Islet of Langerhans (tissue), 1 donor: ENCODE data around the gene ZNF362.

Experiments used
- FAIRE-seq: peaks from one replicate; lab custom pipeline; 2011; peaks lifted over from hg19 to GRCh38; lab: Jason Lieb, UNC

ZNF362 gene

GRCh38 chr1:33268927-33269610 is 12.8 kb downstream of the ZNF362 start:
- FAIRE-seq = no peak

GRCh38 chr1:33269621-33270020 is 13.3 kb downstream of the ZNF362 start:
- FAIRE-seq = no peak

- no peak for FAIRE-seq
Measured at GRCh38 chr1:33270379-33270778, 14.1 kb downstream of the ZNF362 start.

- FAIRE-seq = no peak
Measured at GRCh38 chr1:33270808-33271465, 14.6 kb downstream of the ZNF362 start.

- FAIRE-seq = no peak
Measured at GRCh38 chr1:33271666-33272505, 15.6 kb downstream of the ZNF362 start.

- FAIRE-seq = no peak
Measured at GRCh38 chr1:33272509-33272908, 16.2 kb downstream of the ZNF362 start.

GRCh38 chr1:33272930-33273329 is 16.6 kb downstream of the ZNF362 start:
- FAIRE-seq = no peak

- FAIRE-seq = no peak
Measured at GRCh38 chr1:33273406-33273805, 17.1 kb downstream of the ZNF362 start.

- no peak for FAIRE-seq
Measured at GRCh38 chr1:33273961-33274371, 17.7 kb downstream of the ZNF362 start.

- FAIRE-seq = no peak
Measured at GRCh38 chr1:33274446-33274845, 18.2 kb downstream of the ZNF362 start.

- no peak for FAIRE-seq
Measured at GRCh38 chr1:33275195-33275594, 18.9 kb downstream of the ZNF362 start.

- FAIRE-seq = no peak
Measured at GRCh38 chr1:33275706-33276572, 19.6 kb downstream of the ZNF362 start.

GRCh38 chr1:33276573-33277298 is 20.4 kb downstream of the ZNF362 start:
- no peak for FAIRE-seq

GRCh38 chr1:33277488-33278084 is 21.3 kb downstream of the ZNF362 start:
- no peak for FAIRE-seq

- no peak for FAIRE-seq
Measured at GRCh38 chr1:33280091-33280661, 23.9 kb downstream of the ZNF362 start.

- FAIRE-seq = no peak
Measured at GRCh38 chr1:33281554-33282303, 25.4 kb downstream of the ZNF362 start.

- FAIRE-seq = no peak
Measured at GRCh38 chr1:33282791-33283190, 26.5 kb downstream of the ZNF362 start.

- FAIRE-seq = no peak
Measured at GRCh38 chr1:33284049-33284448, 27.8 kb downstream of the ZNF362 start.

GRCh38 chr1:33286451-33287185 is 30.3 kb downstream of the ZNF362 start:
- FAIRE-seq = no peak
